Measurements from ENCODE around the gene SYT1. TPM values are rescaled to one million over a fixed set of nuclear protein-coding genes. Genes with fewer than 3 reads are reported as not detected.

The SYT1 gene
- total RNA-seq, 2 experiments from 2014 or later = not detected

GRCh38 chr12:79433465-79434072 is 569.0 kb downstream of the SYT1 start:
- H3K27me3 Mint-ChIP-seq = no peaks in the 10 kb centered on the region

GRCh38 chr12:79434561-79434960 is 570.0 kb downstream of the SYT1 start:
- no peaks in the 10 kb centered on the region for H3K36me3 Mint-ChIP-seq
- H3K27ac Mint-ChIP-seq = no peak overlapping the region
- no peak overlapping the region for H3K4me3 Mint-ChIP-seq
- no peaks in the 10 kb centered on the region for H3K9me3 Mint-ChIP-seq
- DNase-seq (no peak), ATAC-seq (ENCODE audit: low read depth) (no peak)
- no peaks in the 10 kb centered on the region for H3K4me1 Mint-ChIP-seq
- H3K27me3 Mint-ChIP-seq = no peaks in the 10 kb centered on the region
- POLR2A ChIA-PET = no interaction called here

More at GRCh38 chr12:79433465-79434072, 569.0 kb downstream of the SYT1 start:
- Mint-ChIP-seq H3K36me3 (no peaks in the 10 kb centered on the region), H3K4me3 (no peak overlapping the region), H3K27ac (no peak overlapping the region), H3K4me1 (no peaks in the 10 kb centered on the region), H3K9me3 (no peaks in the 10 kb centered on the region)
- ATAC-seq (ENCODE audit: low read depth) = no peak
- DNase-seq = no peak
- POLR2A ChIA-PET = no interaction called here

GRCh38 chr12:79435742-79436141 is 571.2 kb downstream of the SYT1 start:
- H3K36me3 Mint-ChIP-seq = no peaks in the 10 kb centered on the region
- POLR2A ChIA-PET = no interaction called here
- H3K4me3 Mint-ChIP-seq = no peak overlapping the region
- H3K9me3 Mint-ChIP-seq = no peaks in the 10 kb centered on the region
- H3K4me1 Mint-ChIP-seq = no peaks in the 10 kb centered on the region
- no peak overlapping the region for H3K27ac Mint-ChIP-seq
- no peaks in the 10 kb centered on the region for H3K27me3 Mint-ChIP-seq
- ATAC-seq (ENCODE audit: low read depth) = no peak
- DNase-seq = no peak

- Mint-ChIP-seq H3K27me3 (no peaks in the 10 kb centered on the region), H3K27ac (no peak overlapping the region), H3K4me1 (no peaks in the 10 kb centered on the region), H3K9me3 (no peaks in the 10 kb centered on the region), H3K36me3 (no peaks in the 10 kb centered on the region), H3K4me3 (no peak overlapping the region)
- POLR2A ChIA-PET = no interaction called here
- no peak for DNase-seq
- no peak for ATAC-seq (ENCODE audit: low read depth)
Measured at GRCh38 chr12:79438480-79439174, 574.1 kb downstream of the SYT1 start.

GRCh38 chr12:79439175-79439825 is 574.7 kb downstream of the SYT1 start:
- H3K36me3 Mint-ChIP-seq = no peaks in the 10 kb centered on the region
- H3K4me3 Mint-ChIP-seq = no peak overlapping the region
- POLR2A ChIA-PET = no interaction called here
- ATAC-seq (ENCODE audit: low read depth) (no peak), DNase-seq (no peak)
- H3K27ac Mint-ChIP-seq = no peak overlapping the region
- no peaks in the 10 kb centered on the region for H3K9me3 Mint-ChIP-seq
- H3K4me1 Mint-ChIP-seq = no peaks in the 10 kb centered on the region
- H3K27me3 Mint-ChIP-seq = no peaks in the 10 kb centered on the region

- DNase-seq = no peak
- no peaks in the 10 kb centered on the region for H3K9me3 Mint-ChIP-seq
- H3K4me3 Mint-ChIP-seq = no peak overlapping the region
- no peak for ATAC-seq (ENCODE audit: low read depth)
- H3K27me3 Mint-ChIP-seq = no peaks in the 10 kb centered on the region
- H3K27ac Mint-ChIP-seq = no peak overlapping the region
- no peaks in the 10 kb centered on the region for H3K4me1 Mint-ChIP-seq
- POLR2A ChIA-PET = no interaction called here
- H3K36me3 Mint-ChIP-seq = no peaks in the 10 kb centered on the region
Measured at GRCh38 chr12:79441534-79441933, 577.0 kb downstream of the SYT1 start.

GRCh38 chr12:79442396-79442795 is 577.8 kb downstream of the SYT1 start:
- H3K4me3 Mint-ChIP-seq = no peak overlapping the region
- ATAC-seq (ENCODE audit: low read depth) = no peak
- no peaks in the 10 kb centered on the region for H3K36me3 Mint-ChIP-seq
- no peaks in the 10 kb centered on the region for H3K4me1 Mint-ChIP-seq
- H3K27me3 Mint-ChIP-seq = no peaks in the 10 kb centered on the region
- H3K9me3 Mint-ChIP-seq = no peaks in the 10 kb centered on the region
- no peak for DNase-seq
- POLR2A ChIA-PET = no interaction called here
- H3K27ac Mint-ChIP-seq = no peak overlapping the region

GRCh38 chr12:79444089-79444488 is 579.5 kb downstream of the SYT1 start:
- H3K27ac Mint-ChIP-seq = no peak overlapping the region
- H3K36me3 Mint-ChIP-seq = no peaks in the 10 kb centered on the region
- no peaks in the 10 kb centered on the region for H3K27me3 Mint-ChIP-seq
- no peak for ATAC-seq (ENCODE audit: low read depth)
- POLR2A ChIA-PET = no interaction called here
- H3K4me3 Mint-ChIP-seq = no peak overlapping the region
- H3K4me1 Mint-ChIP-seq = no peaks in the 10 kb centered on the region
- DNase-seq = no peak
- H3K9me3 Mint-ChIP-seq = no peaks in the 10 kb centered on the region

- no peaks in the 10 kb centered on the region for H3K36me3 Mint-ChIP-seq
- ATAC-seq (ENCODE audit: low read depth) (no peak), DNase-seq (no peak)
- H3K4me1 Mint-ChIP-seq = no peaks in the 10 kb centered on the region
- H3K9me3 Mint-ChIP-seq = no peaks in the 10 kb centered on the region
- POLR2A ChIA-PET = no interaction called here
- H3K27me3 Mint-ChIP-seq = no peaks in the 10 kb centered on the region
- no peak overlapping the region for H3K27ac Mint-ChIP-seq
- H3K4me3 Mint-ChIP-seq = no peak overlapping the region
Measured at GRCh38 chr12:79448816-79449215, 584.2 kb downstream of the SYT1 start.

GRCh38 chr12:79451365-79451764 is 586.8 kb downstream of the SYT1 start:
- H3K4me1 Mint-ChIP-seq = no peaks in the 10 kb centered on the region
- ATAC-seq (ENCODE audit: low read depth) = no peak
- H3K27ac Mint-ChIP-seq = no peak overlapping the region
- H3K4me3 Mint-ChIP-seq = no peak overlapping the region
- no peaks in the 10 kb centered on the region for H3K36me3 Mint-ChIP-seq
- no peaks in the 10 kb centered on the region for H3K27me3 Mint-ChIP-seq
- POLR2A ChIA-PET = no interaction called here
- DNase-seq = no peak
- H3K9me3 Mint-ChIP-seq = no peaks in the 10 kb centered on the region

- Mint-ChIP-seq H3K4me1 (no peaks in the 10 kb centered on the region), H3K9me3 (no peaks in the 10 kb centered on the region), H3K36me3 (no peaks in the 10 kb centered on the region), H3K27me3 (no peaks in the 10 kb centered on the region), H3K4me3 (no peak overlapping the region), H3K27ac (no peak overlapping the region)
- POLR2A ChIA-PET = no interaction called here
- ATAC-seq (ENCODE audit: low read depth) = no peak
- no peak for DNase-seq
Measured at GRCh38 chr12:79451978-79452377, 587.4 kb downstream of the SYT1 start.

GRCh38 chr12:79452906-79453305 is 588.3 kb downstream of the SYT1 start:
- no peaks in the 10 kb centered on the region for H3K36me3 Mint-ChIP-seq
- ATAC-seq (ENCODE audit: low read depth) (no peak), DNase-seq (no peak)
- no peaks in the 10 kb centered on the region for H3K4me1 Mint-ChIP-seq
- POLR2A ChIA-PET = no interaction called here
- no peak overlapping the region for H3K27ac Mint-ChIP-seq
- no peaks in the 10 kb centered on the region for H3K27me3 Mint-ChIP-seq
- H3K4me3 Mint-ChIP-seq = no peak overlapping the region
- H3K9me3 Mint-ChIP-seq = no peaks in the 10 kb centered on the region

- no peak overlapping the region for H3K4me3 Mint-ChIP-seq
- H3K27me3 Mint-ChIP-seq = no peaks in the 10 kb centered on the region
- DNase-seq (no peak), ATAC-seq (ENCODE audit: low read depth) (no peak)
- H3K27ac Mint-ChIP-seq = no peak overlapping the region
- H3K36me3 Mint-ChIP-seq = no peaks in the 10 kb centered on the region
- POLR2A ChIA-PET = no interaction called here
- H3K9me3 Mint-ChIP-seq = no peaks in the 10 kb centered on the region
- H3K4me1 Mint-ChIP-seq = no peaks in the 10 kb centered on the region
Measured at GRCh38 chr12:79453820-79454219, 589.2 kb downstream of the SYT1 start.

- Mint-ChIP-seq H3K27ac (no peak overlapping the region), H3K36me3 (no peaks in the 10 kb centered on the region), H3K9me3 (no peaks in the 10 kb centered on the region), H3K4me1 (no peaks in the 10 kb centered on the region), H3K4me3 (no peak overlapping the region), H3K27me3 (no peaks in the 10 kb centered on the region)
- POLR2A ChIA-PET = no interaction called here
- DNase-seq (no peak), ATAC-seq (ENCODE audit: low read depth) (no peak)
Measured at GRCh38 chr12:79454338-79454843, 589.8 kb downstream of the SYT1 start.

All from activated naive CD8-positive, alpha-beta T cell treated with anti-CD3 and anti-CD28 coated beads, Interleukin-2, amount 10 ng/mL, durations not matched to agents 7 days and 5 days (primary cell).